Spinal cord (tissue), 10 donors: Measurements from ENCODE around the gene CFAP221. TPM values are rescaled to one million over a fixed set of nuclear protein-coding genes. Genes with fewer than 3 reads are reported as not detected.
"Not testable (repeated sequence)": the region's sequence is repeated elsewhere in the genome, so short reads cannot be mapped to it uniquely, and the experiment has no call there.

Source experiments
- DNase-seq, 6 donors: peaks; one replicate each; pipeline versions ENCODE4 v3.0.0 to v3.0.0-alpha.2; 2013 to 2015; ENCODE audit warnings: low spot score in 6 of 6, low read depth in 4 of 6
- H3K27ac ChIP-seq: one replicate; pipeline ENCODE4 v1.5.1; 2013; ENCODE audit warnings: low read depth, low read length, control low read depth
- H3K27me3 ChIP-seq: one replicate; pipeline ENCODE4 v1.6.1; 2013; ENCODE audit warnings: low read length; ENCODE audit not compliant: control insufficient read depth, insufficient read depth
- H3K36me3 ChIP-seq: one replicate; pipeline ENCODE4 v1.6.1; 2013; ENCODE audit warnings: low read length; ENCODE audit not compliant: control insufficient read depth, insufficient read depth
- H3K4me1 ChIP-seq: one replicate; pipeline ENCODE4 v1.6.1; 2013; ENCODE audit warnings: low read length; ENCODE audit not compliant: control insufficient read depth, insufficient read depth
- H3K4me3 ChIP-seq: one replicate; pipeline ENCODE4 v1.5.1; 2013; ENCODE audit warnings: low read depth, low read length, control low read depth
- H3K9me3 ChIP-seq: one replicate; pipeline ENCODE4 v1.6.1; 2013; ENCODE audit warnings: low read length; ENCODE audit not compliant: control insufficient read depth, insufficient read depth
- WGBS: methylation state at CpG from one replicate; pipeline ENCODE4 v1.1.5; 2013; ENCODE audit warnings: missing lambda C conversion rate; ENCODE audit not compliant: insufficient coverage; 5-methylcytosine and 5-hydroxymethylcytosine counted together
- polyA plus RNA-seq, 2 donors: library from polyadenylated mRNA; unstranded; fragments of 120-200 nt; gene quantifications; one replicate each; pipeline ENCODE4 v1.2.1, GENCODE V29; 2013; ENCODE audit not compliant: insufficient read length in 2 of 2
- total RNA-seq, 2 donors: library from RNA; depleted of rRNA in 1 of 2; stranded (reverse); fragments of 120-200 nt in 1 of 2; fragments of >200 nt in 1 of 2; gene quantifications; one replicate each; pipeline versions ENCODE4 v1.2.3 to v1.2.4, GENCODE V29; 2013 to 2014
- donor health status: healthy.

The CFAP221 gene
- total and polyA plus RNA-seq, 4 donors = 12.8 to 20.3 (median 15.7) TPM

- 26% methylated on average over 5 of the region's 5 CpGs for WGBS
- H3K27ac ChIP-seq = no peak overlapping the region
- peak; percentile 15 to 93 (median 67) for DNase-seq
- H3K36me3 ChIP-seq = no peaks in the 10 kb centered on the region
- H3K4me3 ChIP-seq = no peak overlapping the region
- H3K9me3 ChIP-seq = no peaks in the 10 kb centered on the region
- peaks cover 6% of the 10 kb centered on the region for H3K27me3 ChIP-seq
- H3K4me1 ChIP-seq = peaks cover 6% of the 10 kb centered on the region
These were observed 54.5 kb downstream of the CFAP221 start for GRCh38 chr2:119598596-119599263.

- peaks cover 6% of the 10 kb centered on the region for H3K4me1 ChIP-seq
- H3K9me3 ChIP-seq = no peaks in the 10 kb centered on the region
- H3K4me3 ChIP-seq = no peak overlapping the region
- DNase-seq = peak in 3 of 6 donors; percentile 14 to 67 (median 66)
- no CpG with 5 or more reads among the region's 2 CpGs for WGBS
- H3K27me3 ChIP-seq = peaks cover 6% of the 10 kb centered on the region
- no peak overlapping the region for H3K27ac ChIP-seq
- no peaks in the 10 kb centered on the region for H3K36me3 ChIP-seq
These were observed 55.1 kb downstream of the CFAP221 start for GRCh38 chr2:119599384-119599783.

DNA sequence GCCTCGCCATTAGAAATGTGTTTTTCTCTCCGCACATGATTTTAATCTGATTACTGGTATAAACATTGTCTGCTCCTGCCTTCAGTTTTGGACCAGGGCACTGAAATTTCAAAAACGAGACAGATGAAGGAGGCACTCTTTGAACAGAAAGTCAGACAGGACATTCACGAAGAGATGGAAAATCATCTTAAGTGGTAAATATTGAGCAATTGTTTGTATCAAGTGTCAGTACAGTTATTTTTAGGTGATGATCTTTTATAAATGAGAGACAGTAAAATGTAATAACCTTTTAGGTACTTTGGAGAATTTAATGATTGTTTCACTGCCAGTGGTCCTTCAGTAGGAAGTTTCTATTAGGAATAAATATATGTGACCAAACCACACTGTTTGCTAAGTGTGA is 60.8 kb downstream of the CFAP221 start:
- peaks cover 5% of the 10 kb centered on the region for H3K27me3 ChIP-seq
- no peaks in the 10 kb centered on the region for H3K9me3 ChIP-seq
- no peak for DNase-seq
- WGBS = 94% methylated on average over 2 of the region's 4 CpGs
- no peaks in the 10 kb centered on the region for H3K4me1 ChIP-seq
- H3K36me3 ChIP-seq = no peaks in the 10 kb centered on the region
- no peak overlapping the region for H3K4me3 ChIP-seq
- no peak overlapping the region for H3K27ac ChIP-seq

GRCh38 chr2:119606674-119607073 is 62.4 kb downstream of the CFAP221 start:
- 100% methylated on average over 1 of the region's 1 CpG for WGBS
- no peak for DNase-seq
- H3K4me3 ChIP-seq = no peak overlapping the region
- no peaks in the 10 kb centered on the region for H3K9me3 ChIP-seq
- no peak overlapping the region for H3K27ac ChIP-seq
- H3K36me3 ChIP-seq = no peaks in the 10 kb centered on the region
- no peaks in the 10 kb centered on the region for H3K4me1 ChIP-seq
- H3K27me3 ChIP-seq = peaks cover 5% of the 10 kb centered on the region

GRCh38 chr2:119608553-119608952 is 64.3 kb downstream of the CFAP221 start:
- Histone ChIP-seq H3K27ac (no peak overlapping the region), H3K4me1 (no peaks in the 10 kb centered on the region), H3K27me3 (peaks cover 5% of the 10 kb centered on the region), H3K36me3 (no peaks in the 10 kb centered on the region), H3K4me3 (no peak overlapping the region), H3K9me3 (no peaks in the 10 kb centered on the region)
- 71% methylated on average over 1 of the region's 3 CpGs for WGBS
- no peak for DNase-seq

- no peak overlapping the region for H3K4me3 ChIP-seq
- H3K4me1 ChIP-seq = no peaks in the 10 kb centered on the region
- H3K27ac ChIP-seq = no peak overlapping the region
- H3K27me3 ChIP-seq = peaks cover 5% of the 10 kb centered on the region
- no peaks in the 10 kb centered on the region for H3K9me3 ChIP-seq
- no CpG with 5 or more reads among the region's 2 CpGs for WGBS
- no peak for DNase-seq
- H3K36me3 ChIP-seq = no peaks in the 10 kb centered on the region
These were observed 65.1 kb downstream of the CFAP221 start for GRCh38 chr2:119609337-119609736.

DNA sequence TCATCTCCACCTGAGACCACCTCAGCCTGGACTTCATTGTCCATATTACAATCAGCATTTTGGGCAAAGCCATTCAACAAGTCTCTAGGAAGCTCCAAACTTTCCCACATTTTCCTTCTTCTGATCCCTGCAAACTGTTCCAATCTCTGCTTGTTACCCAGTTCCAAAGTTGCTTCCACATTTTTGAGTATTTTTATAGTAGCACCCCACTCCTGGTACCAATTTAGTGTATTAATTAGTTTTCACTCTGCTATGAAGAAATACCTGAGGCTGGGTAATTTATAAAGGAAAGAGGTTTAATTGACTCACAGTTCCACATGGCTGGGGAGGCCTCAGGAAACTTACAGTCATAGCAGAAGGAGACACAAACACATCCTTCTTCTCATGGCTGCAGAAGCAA is 69.9 kb downstream of the CFAP221 start:
- H3K4me1 ChIP-seq, H3K9me3 ChIP-seq: not testable (repeated sequence)

DNA sequence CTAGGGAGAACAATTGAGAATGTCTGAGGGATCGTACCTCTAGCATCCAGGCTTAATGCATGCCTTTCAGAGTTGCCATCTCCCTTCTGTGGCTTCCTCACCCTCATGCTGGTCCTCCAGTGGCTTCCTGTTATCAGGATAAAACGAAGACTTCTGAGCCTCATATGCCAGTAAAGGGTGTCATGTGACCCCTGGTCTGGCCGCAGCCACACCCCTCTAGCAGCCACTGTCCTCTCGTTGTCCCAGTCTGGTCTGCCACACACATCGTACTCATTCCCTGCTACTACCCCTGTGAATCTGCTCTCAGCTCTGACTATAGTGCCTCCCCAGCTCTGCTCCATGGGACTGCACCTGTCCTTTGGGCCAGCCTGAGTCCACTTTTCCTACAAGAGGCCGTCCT is 72.2 kb downstream of the CFAP221 start:
- Histone ChIP-seq H3K4me3 (no peak overlapping the region), H3K27ac (no peak overlapping the region), H3K9me3 (peaks cover 5% of the 10 kb centered on the region), H3K27me3 (no peaks in the 10 kb centered on the region), H3K4me1 (no peaks in the 10 kb centered on the region), H3K36me3 (no peaks in the 10 kb centered on the region)
- DNase-seq = no peak
- whole genome bisulfite sequencing = 87% methylated on average over 6 of the region's 6 CpGs

More for the DNA sequence above, 69.9 kb downstream of the CFAP221 start:
- not testable (repeated sequence) for H3K4me3 ChIP-seq, H3K27ac ChIP-seq, H3K36me3 ChIP-seq, DNase-seq, H3K27me3 ChIP-seq

- no peaks in the 10 kb centered on the region for H3K27me3 ChIP-seq
- peak in 1 of 6 donors; percentile 8 for DNase-seq
- H3K9me3 ChIP-seq = peaks cover 5% of the 10 kb centered on the region
- no peaks in the 10 kb centered on the region for H3K4me1 ChIP-seq
- no peak overlapping the region for H3K27ac ChIP-seq
- no peak overlapping the region for H3K4me3 ChIP-seq
- 89% methylated on average over 2 of the region's 2 CpGs for WGBS
- H3K36me3 ChIP-seq = no peaks in the 10 kb centered on the region
These were observed 73.2 kb downstream of the CFAP221 start for GRCh38 chr2:119617455-119617854.

DNA sequence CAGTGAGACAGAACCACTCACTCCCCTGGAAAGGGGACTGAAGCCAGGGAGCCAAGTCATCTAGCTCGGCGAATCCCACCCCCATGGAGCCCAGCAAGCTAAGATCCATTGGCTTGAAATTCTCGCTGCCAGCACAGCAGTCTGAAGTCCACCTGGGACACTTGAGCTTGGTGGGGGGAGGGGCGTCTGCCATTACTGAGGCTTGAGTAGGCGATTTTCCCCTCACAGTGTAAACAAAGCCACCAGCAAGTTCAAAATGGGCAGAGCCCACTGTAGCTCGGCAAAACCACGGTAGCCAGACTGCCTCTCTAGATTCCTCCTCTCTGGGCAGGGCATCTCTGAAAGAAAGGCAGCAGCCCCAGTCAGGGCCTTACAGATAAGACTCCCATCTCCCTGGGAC is 74.5 kb downstream of the CFAP221 start:
- 54% methylated on average over 3 of the region's 7 CpGs for WGBS
- not testable (repeated sequence) for H3K9me3 ChIP-seq, H3K4me1 ChIP-seq, H3K27me3 ChIP-seq, H3K4me3 ChIP-seq, DNase-seq, H3K36me3 ChIP-seq, H3K27ac ChIP-seq
